ENCODE measurements around the gene SYNJ2. TPM values are rescaled to one million over a fixed set of nuclear protein-coding genes. Genes with fewer than 3 reads are reported as not detected.

SYNJ2 gene
- polyA plus RNA-seq, 1 donor from 2014 or later: 0.12 TPM

DNA sequence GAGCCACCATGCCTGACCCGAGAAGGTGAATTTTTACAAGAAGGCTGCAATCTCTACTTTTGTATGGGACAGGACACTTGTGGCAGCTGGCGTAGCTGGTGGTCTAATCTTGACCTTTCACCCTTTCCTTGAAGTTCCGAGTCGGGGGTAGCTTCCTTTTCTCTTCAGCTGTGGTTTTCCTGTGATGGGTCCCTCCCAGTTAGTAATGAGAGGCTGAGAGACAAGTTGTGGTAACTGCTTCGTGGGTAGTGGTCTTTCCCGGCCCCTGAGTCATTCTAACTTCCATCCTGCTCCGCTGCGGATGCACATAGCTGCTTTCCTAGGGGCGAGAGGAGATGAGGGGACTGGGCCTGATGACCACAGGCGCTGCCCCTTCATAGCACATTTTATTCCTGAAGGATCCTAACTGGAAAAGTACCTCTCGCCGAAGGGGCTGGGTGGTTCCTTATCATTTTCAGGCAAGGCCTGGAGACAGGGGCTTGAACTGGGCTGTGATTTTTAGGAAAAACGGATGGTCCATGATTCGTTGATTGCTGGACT, 3.1 kb downstream of the SYNJ2 start:
- Histone ChIP-seq H3K9me3 (ENCODE audit: low read length) (no peaks in the 10 kb centered on the region), H3K4me3 (ENCODE audit: low read length) (no peak overlapping the region)

DNA sequence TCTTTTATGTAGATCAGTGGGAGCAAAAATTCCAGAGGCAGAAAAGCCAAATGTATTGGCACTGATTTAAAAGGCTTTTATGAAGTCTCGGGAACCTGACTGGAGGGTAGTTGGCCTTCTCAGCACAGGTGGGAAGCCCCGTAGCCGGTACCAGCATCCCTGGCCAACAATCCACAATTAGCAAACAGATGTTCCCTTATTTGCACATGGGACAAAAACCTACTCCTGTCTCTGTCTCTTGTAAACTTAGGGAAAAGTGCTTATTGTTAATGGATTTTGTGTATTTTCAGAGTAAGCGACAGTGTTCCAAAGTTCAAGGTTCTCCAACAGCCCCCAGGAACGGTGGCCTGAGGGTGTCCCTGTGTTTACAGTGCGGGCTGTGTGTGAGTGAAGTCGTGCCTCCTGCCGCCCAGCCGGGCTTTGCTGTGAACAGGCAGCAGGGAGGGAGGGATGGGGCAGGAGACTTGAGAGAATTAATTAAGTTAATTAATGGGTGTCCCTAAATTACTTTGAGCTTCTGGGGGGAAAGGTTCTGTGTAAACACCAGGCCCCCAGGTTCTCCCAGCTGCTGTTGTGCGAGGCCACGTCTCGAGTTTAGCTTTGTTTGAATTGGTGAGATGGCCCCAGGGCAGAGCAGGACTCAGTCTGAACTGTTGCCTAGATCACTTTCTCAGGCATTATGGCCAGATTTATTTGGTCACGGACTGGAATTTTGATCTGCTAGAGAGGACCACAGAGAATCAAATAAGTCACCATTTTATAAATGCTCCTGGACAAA, 3.9 kb downstream of the SYNJ2 start:
- Histone ChIP-seq H3K9me2 (ENCODE audit: insufficient read depth, low read length) (no peaks in the 10 kb centered on the region), H3K9me3 (ENCODE audit: low read length) (no peaks in the 10 kb centered on the region), H2AFZ (ENCODE audit: low read depth, low read length) (no peak overlapping the region), H3K27me3 (ENCODE audit: insufficient read depth, low read depth, low read length) (peaks cover 26% of the 10 kb centered on the region), H3K27ac (ENCODE audit: low read length) (no peak overlapping the region), H3K4me2 (ENCODE audit: low read length) (no peak overlapping the region), H3K36me3 (ENCODE audit: insufficient read depth, low read length) (no peaks in the 10 kb centered on the region), H3K4me3 (ENCODE audit: low read length) (no peak overlapping the region), H3K79me2 (replicated peaks; ENCODE audit: insufficient read depth, low read length) (no peaks in the 10 kb centered on the region), H4K20me1 (ENCODE audit: insufficient read depth) (no peaks in the 10 kb centered on the region), H3F3A (ENCODE audit: insufficient read depth, low read length, poor library complexity, severe bottlenecking) (no peaks in the 10 kb centered on the region), H3K9ac (ENCODE audit: low read length) (no peak overlapping the region)
- TF ChIP-seq TAF1 (IDR thresholded peaks at IDR 0.05; ENCODE audit: low read depth) (no peak), RAD21 (conservative IDR thresholded peaks at IDR 0.05) (no peak), EP300 (conservative IDR thresholded peaks at IDR 0.05; ENCODE audit: poor library complexity, severe bottlenecking) (no peak), EZH2 (IDR thresholded peaks at IDR 0.05; ENCODE audit: borderline replicate concordance, insufficient read depth, low read length, poor library complexity, severe bottlenecking) (no peak), POLR2AphosphoS5 (IDR thresholded peaks at IDR 0.05) (no peak), MXI1 (conservative IDR thresholded peaks at IDR 0.05; ENCODE audit: poor library complexity, severe bottlenecking) (no peak), SMC3 (conservative IDR thresholded peaks at IDR 0.05; ENCODE audit: poor library complexity) (no peak)
- TF ChIP-seq, protein P1, sequence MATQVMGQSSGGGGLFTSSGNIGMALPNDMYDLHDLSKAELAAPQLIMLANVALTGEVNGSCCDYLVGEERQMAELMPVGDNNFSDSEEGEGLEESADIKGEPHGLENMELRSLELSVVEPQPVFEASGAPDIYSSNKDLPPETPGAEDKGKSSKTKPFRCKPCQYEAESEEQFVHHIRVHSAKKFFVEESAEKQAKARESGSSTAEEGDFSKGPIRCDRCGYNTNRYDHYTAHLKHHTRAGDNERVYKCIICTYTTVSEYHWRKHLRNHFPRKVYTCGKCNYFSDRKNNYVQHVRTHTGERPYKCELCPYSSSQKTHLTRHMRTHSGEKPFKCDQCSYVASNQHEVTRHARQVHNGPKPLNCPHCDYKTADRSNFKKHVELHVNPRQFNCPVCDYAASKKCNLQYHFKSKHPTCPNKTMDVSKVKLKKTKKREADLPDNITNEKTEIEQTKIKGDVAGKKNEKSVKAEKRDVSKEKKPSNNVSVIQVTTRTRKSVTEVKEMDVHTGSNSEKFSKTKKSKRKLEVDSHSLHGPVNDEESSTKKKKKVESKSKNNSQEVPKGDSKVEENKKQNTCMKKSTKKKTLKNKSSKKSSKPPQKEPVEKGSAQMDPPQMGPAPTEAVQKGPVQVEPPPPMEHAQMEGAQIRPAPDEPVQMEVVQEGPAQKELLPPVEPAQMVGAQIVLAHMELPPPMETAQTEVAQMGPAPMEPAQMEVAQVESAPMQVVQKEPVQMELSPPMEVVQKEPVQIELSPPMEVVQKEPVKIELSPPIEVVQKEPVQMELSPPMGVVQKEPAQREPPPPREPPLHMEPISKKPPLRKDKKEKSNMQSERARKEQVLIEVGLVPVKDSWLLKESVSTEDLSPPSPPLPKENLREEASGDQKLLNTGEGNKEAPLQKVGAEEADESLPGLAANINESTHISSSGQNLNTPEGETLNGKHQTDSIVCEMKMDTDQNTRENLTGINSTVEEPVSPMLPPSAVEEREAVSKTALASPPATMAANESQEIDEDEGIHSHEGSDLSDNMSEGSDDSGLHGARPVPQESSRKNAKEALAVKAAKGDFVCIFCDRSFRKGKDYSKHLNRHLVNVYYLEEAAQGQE (IDR thresholded peaks at IDR 0.05; ENCODE audit: borderline replicate concordance): no peak

More for the DNA sequence above, 3.1 kb downstream of the SYNJ2 start:
- H3K36me3 ChIP-seq (ENCODE audit: insufficient read depth, low read length): no peaks in the 10 kb centered on the region
- no peaks in the 10 kb centered on the region for H3K9me2 ChIP-seq (ENCODE audit: insufficient read depth, low read length)
- H3K27ac ChIP-seq (ENCODE audit: low read length): no peak overlapping the region
- H3K27me3 ChIP-seq (ENCODE audit: insufficient read depth, low read depth, low read length): peaks cover 30% of the 10 kb centered on the region
- H3F3A ChIP-seq (ENCODE audit: insufficient read depth, low read length, poor library complexity, severe bottlenecking): no peaks in the 10 kb centered on the region
- H3K79me2 ChIP-seq (replicated peaks; ENCODE audit: insufficient read depth, low read length): no peaks in the 10 kb centered on the region
- no peaks in the 10 kb centered on the region for H4K20me1 ChIP-seq (ENCODE audit: insufficient read depth)
- H3K4me2 ChIP-seq (ENCODE audit: low read length): no peak overlapping the region
- H2AFZ ChIP-seq (ENCODE audit: low read depth, low read length): no peak overlapping the region
- TF ChIP-seq EP300 (conservative IDR thresholded peaks at IDR 0.05; ENCODE audit: poor library complexity, severe bottlenecking): no peak
- no peak for TF ChIP-seq TAF1 (IDR thresholded peaks at IDR 0.05; ENCODE audit: low read depth)
- TF ChIP-seq RAD21 (conservative IDR thresholded peaks at IDR 0.05): no peak
- no peak for TF ChIP-seq EZH2 (IDR thresholded peaks at IDR 0.05; ENCODE audit: borderline replicate concordance, insufficient read depth, low read length, poor library complexity, severe bottlenecking)
- TF ChIP-seq CTCF (IDR thresholded peaks at IDR 0.05; ENCODE audit: poor library complexity, severe bottlenecking): no peak
- TF ChIP-seq, protein P1 (IDR thresholded peaks at IDR 0.05; ENCODE audit: borderline replicate concordance): no peak
- TF ChIP-seq POLR2AphosphoS5 (IDR thresholded peaks at IDR 0.05): no peak
- TF ChIP-seq MXI1 (conservative IDR thresholded peaks at IDR 0.05; ENCODE audit: poor library complexity, severe bottlenecking): no peak
- no peak for TF ChIP-seq SMC3 (conservative IDR thresholded peaks at IDR 0.05; ENCODE audit: poor library complexity)
- no peak overlapping the region for H3K9ac ChIP-seq (ENCODE audit: low read length)

Data from neural cell (in vitro differentiated cells).